HG02571 (cell line): ENCODE data around the gene PEX11A.

Source experiments
- ATAC-seq: cut with Tn5 transposase; IDR thresholded peaks from one replicate; pipeline ENCODE4 v1.9.1; 2021; ENCODE audit warnings: mild to moderate bottlenecking, moderate library complexity; ENCODE audit not compliant: unreplicated experiment

Gene PEX11A

DNA sequence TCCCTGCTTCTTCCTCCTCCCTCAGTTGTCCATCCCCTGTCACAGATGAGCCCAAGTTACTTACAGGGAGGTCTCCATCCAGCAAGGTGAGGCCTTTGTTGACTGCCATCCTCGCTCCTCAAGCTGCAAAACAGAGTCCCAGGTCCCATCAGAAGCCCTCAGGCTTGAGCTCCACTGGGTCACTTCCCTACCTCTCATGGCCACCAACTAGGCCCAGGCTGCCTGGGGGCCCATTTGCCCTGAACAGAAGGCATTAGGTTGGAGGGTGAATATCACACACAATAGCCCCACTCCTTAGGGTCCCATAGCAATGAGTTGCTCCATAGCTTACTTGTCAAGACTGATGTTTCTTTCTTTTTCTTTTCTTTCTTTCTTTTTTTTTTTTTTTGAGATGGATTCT is 13.2 kb downstream of the PEX11A start:
- no peak for ATAC-seq

DNA sequence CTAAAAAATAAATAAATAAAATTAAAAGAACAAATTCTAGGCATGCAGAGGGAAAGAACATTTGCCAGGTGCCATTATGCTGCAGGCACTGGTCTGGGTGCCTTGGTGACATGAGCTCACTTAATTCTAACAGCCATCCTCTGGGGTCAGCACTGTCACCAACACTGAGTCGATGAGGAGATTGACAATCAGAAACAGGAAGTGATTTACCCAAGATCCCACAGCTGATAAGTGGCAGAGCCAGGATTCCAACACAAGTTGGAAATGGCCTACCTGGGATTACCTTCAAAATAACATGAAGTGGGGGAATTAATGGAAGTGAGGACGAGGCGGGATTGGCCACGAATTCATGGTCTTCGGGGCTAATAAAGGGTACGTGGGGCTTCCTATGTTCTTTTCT is 14.9 kb downstream of the PEX11A start:
- no peak for ATAC-seq

DNA sequence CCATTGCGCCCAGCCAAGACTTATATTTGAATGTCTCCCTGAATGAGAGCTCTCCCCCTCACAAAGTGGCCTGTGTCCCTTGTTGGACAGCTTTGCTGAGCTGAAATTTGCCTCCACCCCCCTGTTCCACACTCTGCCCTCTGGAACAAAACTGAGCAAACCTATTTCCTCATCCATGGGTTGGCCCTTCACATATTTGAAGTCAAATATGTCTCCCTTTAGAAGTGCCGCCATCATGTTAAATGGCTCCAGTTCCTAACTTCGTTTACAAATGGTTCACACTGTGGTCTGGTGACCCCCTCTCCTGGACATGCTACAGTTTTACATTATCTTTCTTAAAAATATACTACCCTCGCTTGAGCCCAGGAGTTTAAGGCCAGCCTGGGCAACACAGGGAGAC is 16.0 kb downstream of the PEX11A start:
- no peak for ATAC-seq

DNA sequence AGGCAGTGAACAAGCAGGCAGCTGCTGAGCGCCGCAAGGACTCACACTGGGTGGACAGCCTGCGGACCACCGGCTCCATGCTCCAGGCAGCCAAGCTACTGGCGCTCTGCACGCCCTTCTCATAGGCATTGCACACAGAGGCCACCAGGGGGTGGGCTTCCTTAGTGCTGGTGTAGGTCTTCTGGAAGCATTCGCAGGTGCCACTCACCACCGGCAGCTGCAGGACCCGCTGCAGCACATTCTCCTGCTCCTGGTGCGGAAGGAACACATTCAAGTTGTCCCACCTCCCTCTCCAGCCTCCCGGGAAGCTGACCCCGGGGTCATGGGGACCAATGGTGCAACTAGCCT is 17.4 kb downstream of the PEX11A start:
- no peak for ATAC-seq

DNA sequence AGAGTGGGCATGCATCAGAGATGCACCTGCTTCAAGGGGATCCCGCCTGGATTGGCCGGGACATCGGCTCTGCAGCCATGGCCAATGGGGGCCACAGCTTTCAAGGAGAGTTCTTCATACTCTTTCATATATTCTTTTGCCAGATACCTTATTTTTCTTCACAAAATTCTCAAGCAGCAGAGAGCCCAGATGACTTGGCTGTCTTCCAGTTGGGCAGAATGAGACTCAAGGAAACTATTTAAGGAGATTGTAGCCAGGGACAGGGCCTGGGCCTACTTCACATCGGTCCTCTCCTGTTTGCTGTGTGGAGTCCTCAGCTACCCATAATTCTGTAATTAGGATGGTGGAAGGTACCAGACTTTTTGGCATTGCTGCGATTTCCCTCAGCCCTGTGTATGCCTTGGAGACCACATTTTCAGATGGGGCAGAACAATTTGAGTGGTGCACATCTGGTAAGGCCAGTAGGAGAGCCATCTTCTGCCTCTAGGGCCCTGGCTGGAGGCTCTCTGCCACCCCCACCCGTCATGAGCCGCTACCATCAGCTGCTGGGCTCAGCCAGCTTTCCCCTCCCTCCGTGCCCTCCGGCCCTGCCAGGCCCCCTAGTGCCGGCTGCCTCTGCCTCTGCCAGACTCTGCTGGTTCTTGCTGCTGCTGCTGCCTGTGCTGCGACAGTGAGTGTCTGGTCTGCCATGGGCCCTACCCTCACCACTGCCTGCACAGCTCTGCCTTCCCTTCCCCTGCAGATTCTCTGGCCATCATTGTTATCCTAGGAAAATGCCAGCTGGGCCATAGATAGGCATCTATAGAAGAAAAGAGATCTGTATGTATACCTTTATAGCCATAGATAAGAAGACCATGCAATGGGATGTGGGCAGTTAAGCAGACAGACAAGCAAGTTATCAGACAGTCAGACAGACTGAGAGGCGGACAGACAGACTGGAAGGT is 18.1 kb downstream of the PEX11A start:
- ATAC-seq = no peak

DNA sequence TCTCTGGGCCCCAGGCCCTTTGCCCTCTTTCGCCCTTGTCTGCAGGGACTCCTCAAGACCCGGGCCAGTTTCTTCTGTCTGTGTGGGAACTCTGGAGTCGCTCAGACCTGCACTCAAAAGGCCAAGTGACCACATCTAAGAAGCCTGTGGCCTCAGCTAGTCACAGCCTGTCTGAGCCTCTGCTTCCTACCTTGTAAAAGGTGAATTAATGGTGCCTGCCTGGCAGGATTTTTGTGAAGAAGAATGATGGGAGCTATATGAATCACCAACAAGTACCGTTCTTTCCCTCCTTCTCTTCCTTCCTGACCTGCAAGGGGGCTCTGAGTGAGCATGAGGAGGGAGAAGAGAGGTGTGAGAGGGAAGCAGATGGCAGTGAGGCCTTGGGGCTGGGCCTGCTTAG is 18.9 kb downstream of the PEX11A start:
- ATAC-seq = no peak

DNA sequence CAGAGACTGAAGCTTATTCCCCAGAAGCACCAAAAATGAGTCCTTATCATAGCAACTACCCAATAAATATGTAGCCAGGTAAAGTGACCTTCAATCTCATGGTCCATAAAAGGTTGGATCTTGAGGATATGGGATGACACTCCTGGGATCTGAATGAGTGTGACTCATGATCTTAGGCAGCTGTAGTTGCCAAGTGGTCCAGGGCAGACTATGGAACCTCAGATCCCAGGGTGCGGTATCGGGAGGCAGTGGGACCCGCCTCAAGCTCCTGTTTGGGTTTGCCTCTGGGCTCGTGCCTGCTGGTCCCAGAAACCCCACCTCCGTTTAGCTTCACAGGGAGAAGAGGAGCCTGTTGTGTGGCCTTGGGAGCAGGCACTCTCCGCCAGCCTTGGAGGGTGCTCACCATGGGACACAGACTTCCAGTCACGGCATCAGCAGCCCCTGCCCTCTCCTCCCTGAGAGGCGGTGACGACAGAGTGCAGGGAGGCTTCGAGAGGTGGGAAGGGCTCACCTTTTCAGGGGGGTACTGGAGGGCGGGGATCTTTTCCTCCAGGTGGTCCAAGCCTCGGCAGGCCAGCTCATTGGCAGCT is 19.5 kb downstream of the PEX11A start:
- ATAC-seq = no peak

DNA sequence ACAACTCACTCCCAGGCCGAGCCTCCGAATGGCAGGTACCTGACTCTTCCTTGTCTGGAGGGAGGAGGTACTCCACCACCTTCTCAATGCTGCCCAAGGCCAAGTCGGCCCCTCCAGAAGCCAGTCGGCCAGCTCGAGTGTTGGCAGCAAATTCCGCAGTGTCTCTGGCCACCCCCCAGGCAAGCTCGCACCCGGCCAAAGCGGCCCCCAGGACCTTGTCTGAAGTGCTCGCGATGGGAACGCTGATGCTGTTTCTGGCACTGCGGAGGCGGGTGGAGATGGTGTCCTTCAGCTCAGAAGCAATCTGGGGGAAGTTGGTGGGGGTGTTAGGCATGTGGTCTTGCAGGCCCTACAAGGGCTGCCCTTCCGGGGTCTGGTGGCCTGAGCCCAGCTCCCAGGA is 20.6 kb downstream of the PEX11A start:
- ATAC-seq = no peak

DNA sequence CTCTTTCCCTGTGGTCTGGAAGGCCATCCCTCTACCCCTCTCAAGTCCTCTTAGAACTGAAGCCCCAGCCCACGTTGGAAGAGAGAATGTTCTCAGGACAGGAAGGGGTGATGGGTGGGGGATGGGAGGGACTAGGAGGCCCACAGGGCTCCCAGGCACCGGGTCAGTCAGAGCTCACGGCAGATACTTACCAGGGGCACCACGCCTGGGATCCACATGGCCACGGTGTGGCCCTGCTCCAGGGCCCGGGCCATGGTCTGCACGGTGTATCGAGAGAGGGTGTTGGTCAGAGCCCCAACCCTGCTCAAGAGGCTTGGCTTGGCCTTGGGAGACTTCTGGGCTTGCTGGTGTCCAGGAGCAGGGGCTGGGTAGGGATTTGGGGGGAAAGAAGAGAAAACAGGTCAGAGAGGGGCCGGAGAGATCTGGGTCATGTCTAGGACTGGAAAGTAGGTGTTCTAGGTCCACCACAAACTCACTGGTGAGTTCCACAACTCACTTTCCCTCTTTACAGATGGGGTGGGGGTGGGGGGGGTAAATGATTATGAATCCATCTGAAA is 21.2 kb downstream of the PEX11A start:
- no peak for ATAC-seq

DNA sequence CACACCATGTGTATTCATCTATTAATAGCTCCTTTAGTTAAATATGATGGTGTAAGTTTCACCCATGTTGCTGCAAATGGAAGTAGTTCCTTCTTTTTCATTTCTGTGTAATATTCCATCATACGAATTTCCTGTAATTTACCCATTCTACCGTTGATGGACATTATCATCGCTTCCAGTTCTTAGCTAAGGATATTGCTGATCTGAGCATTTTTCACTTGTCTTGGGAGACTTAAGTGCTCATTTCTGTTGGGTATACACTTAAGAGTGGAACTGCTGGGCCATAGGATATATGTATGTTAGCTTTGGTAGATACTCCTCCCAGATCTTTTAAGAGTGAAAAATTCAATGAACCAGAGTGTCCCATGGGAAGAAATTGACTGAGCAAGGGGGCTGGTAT is 22.4 kb downstream of the PEX11A start:
- no peak for ATAC-seq

DNA sequence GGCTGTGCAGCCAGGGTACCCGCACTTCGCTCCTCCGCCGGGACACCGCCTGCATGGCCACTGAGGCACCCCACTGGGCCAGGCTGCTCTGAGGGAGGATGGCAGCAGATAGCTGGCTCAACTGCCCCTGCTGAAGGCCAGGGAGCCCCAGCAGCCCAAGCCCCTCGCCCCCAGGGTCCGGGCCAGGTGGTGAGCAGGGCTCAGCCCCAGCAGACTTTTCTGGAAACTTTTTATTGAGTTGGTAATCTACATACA is 22.9 kb downstream of the PEX11A start:
- no peak for ATAC-seq

DNA sequence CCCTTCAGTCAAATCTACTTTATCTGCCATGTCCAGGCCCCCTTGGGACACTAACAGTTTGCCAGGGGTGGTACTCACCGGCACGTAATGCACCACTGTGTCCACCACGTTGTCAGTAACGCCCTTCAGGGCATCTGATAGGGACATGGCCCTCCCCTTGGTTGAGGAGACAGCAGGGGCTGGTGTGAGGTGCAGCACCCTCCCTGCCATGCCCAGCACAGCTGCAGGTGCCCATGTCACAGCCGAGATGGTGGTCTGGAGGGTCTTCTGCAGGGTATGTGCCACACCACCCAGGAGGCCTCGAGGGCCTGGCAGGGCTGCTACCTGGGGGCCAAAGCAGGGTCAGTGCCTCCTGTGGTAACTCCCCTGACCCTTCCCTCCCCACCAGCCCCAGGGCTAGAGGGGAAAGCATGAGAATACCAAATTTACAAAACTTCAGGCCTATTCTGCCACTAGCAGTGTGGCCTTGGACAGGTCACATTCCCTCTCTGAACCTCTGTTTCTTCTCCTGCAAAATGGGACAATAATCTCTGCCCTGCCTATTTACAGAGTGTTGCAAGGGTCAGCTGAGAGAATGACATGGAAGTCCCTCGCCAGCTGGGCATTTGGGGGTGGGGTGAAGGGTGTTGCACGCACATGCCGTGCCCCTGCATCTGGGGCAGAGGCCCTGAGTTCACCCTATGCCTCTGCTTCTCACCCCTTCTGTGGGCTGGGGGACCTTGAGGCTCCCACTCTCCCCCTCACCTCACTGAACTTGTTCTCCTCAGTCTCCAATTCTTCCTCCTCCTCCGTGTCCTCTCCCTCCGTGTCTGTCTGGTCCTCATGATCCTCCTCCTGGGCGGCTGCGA is 23.5 kb downstream of the PEX11A start:
- no peak for ATAC-seq

DNA sequence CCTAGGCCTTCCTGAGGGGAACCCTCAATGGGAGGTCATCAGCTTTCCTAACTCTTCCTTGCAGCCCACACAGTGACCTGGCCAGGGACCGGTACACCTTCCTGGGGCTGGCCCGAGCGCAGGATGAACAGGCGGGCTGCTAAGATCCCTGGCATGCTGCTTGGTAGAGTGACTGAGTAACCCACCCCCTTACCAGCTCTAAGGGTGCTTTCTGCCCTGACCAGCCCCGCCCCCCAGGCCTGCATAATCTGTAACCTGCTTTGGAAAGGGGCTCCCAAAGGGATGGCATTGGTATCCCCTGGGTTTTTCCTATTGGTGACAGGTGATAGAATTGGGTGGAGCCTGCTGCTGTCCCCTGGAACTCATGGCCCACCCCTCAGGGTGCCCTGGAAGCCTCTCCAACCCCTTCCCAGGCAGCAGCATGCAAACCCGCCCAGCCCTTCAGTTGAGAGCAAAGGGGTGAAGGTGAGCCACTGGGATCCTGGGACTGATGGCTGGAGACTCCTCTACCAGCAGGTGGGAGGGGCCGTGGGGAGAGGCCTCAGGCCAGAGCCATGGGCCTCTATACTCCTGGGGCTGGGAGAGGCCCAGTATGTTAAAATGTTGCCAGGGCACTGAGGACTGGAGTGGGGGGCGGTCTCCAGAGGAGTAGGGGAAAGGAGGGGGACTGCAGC is 24.2 kb downstream of the PEX11A start:
- ATAC-seq = no peak

DNA sequence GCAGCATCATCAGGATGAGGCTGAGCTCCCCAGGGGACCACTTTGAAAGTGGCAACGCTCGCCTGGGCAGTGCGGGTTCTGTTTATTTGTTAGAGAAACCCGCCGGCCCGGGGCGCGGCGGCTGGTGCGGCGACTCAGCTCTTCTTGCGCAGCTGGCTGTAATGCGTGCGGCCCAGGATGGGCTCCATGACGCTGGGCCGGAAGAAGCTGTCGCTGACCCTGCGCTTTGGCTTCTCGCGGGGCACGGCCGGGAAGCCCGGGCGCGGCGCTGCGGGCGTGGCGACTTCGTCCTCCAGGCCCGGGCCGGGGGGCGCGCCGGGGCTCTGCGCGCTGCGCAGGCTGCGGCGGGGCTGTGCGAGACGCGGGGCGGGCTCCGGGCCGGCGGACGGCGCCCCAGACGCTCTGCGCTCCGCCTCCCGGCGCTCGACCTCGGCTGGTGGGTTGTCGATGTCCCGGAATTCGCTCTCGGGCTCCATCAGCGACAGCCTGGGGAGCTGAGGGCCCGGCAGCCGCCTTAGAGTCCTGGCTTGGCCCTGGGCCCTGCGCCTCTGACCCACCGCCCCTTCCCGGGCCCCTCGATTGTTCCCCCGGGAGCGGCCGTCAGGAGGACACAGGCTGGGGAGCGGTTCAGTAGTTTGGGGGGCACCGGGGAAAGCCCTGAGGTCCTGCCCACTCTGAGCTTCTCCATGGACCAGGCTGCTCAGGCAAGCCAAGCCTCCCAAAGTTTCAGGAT is 24.9 kb downstream of the PEX11A start:
- no peak for ATAC-seq

DNA sequence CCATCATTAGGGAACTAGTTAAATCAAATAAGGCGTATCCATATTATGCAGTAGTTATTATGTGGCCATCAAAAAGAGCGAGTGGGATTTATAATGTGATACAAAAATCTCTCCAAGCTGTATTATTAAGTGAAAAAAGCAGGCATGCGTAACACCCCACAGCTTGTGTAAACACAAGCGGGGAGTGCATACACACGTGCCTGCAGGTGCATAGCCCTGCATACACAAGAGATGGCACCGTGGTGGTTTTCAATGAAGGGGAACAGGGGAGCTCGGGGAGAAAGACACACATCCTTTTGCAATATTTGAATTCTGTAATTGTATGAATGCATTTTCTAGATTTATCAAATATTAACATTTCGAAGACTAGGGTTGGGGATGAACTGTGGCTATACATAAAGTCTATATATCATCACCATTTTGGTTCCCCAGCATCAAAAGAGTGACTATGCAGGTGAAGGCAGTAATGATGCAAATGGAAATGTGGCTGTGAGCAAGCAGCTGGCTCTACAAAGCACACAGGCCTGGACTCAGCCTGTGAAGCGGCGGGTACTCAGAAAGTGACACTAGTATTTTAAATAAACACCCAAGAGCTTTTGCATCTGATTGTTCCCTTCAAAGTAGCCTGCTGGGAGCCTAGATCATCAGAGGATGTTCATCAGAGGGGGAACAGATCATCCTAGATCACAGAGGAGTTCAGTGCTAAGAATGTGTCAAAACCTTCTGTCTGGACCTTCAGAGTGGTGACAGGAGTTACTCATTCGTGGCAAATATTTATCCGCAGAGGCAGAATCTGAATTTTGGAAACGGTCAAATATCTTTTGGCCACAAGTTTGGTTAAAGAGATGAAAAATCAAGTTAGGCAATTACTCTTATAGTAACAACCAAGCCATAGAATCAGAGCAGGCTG is 25.9 kb downstream of the PEX11A start:
- no peak for ATAC-seq

DNA sequence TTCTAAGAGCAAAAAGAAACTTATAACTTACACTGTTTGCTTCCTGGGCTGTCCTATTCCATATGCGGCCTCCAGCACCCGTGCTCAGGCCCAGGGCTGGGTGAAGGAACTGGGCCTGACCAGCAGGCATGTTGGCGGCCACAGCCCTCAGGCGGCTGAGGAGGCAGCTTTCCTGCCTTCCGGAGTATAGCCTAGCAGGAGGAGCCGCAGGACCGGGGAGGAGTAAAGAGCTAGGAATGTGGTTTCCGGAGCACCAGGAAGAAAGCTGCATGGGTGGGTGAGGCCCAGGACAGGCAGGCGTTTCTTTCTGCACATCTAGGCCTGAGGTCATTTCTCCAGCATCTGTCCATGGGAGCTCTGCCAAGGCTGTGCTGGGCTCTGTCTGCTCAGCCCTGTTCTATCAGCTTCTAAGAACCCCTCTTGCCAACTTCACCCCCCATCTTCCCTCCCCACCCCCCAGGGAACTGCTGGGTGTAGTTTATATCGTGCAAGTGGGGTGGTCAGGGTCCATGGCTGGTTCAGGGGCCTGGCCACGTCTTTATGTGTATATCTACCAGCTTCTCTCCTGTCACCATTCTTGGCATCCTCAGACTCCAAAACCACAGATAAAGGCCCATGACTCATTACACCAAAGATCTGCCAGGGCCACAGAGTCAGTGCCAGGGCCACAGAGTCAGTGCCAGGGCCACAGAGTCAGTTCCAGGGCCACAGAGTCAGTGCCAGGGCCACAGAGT is 27.5 kb downstream of the PEX11A start:
- ATAC-seq = no peak

DNA sequence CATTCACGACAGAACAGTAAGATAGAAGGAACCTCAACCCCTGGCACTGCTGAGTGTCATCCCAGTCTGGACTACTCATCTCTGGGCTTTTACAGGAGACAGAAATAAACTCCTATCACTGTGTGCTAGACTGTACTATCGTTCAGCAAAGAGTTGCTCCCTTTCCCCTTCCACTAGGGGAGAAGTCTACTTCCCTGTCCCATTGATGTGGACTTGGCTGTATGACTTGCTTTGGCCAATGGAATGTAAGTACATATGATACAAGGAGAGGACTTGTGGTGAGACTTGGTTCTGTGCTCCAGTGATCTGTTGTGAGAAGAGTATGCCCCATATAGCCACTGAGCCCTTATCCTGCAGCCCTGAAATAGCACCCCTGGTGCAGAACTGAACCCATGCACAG is 30.0 kb downstream of the PEX11A start:
- ATAC-seq = no peak

DNA sequence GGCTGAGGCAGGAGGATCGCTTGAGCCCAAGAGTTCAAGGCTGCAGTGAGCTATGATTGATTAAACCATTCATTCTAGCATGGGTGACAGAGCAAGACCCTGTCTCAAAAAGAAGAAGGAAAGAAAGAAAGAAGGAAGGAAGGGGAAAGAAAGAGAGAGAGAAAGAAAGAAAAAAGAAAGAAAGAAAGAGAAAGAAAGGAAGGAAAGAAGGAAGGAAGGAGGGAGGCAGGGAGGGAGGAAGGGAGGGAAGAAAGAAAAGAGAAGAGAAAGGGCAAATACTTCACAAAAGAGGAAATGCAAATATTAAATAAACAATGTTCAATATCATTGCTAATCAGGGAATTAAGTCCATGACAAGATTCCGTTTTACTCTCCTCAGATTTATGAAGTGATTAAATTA is 31.3 kb downstream of the PEX11A start:
- no peak for ATAC-seq

DNA sequence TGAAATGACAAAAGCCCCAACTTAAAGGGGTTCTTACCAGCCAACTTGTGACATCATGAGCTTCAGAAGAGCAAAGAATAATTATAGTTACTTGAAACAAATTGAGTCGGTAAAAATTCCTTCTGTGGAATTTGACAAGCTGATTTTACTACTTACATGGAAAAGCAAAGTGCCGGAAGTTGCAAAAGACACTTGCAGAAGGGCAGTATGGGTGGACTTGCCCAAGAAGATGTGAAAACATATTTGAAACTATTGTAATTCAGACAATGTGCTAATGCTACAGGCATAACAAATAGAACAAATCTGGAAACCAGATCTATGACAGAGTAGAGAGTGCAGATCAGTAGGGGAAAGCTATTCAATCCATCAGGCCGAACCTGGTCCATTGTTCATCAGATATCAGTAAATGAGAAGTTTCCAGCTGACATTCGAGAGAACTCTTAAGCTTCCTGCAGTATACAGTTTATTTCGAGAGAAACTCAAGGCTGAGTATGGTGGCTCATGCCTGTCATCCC is 32.8 kb downstream of the PEX11A start:
- no peak for ATAC-seq
